Inflammatory macrophage (primary cell): ENCODE data around the gene LIG3.
"Not testable (repeated sequence)": the region's sequence is repeated elsewhere in the genome, so short reads cannot be mapped to it uniquely, and the experiment has no call there.

Experiments used
- DNase-seq, 2 donors: peaks; one replicate each; pipeline ENCODE4 v3.0.0-alpha.2; 2020 to 2022

The LIG3 gene

DNA sequence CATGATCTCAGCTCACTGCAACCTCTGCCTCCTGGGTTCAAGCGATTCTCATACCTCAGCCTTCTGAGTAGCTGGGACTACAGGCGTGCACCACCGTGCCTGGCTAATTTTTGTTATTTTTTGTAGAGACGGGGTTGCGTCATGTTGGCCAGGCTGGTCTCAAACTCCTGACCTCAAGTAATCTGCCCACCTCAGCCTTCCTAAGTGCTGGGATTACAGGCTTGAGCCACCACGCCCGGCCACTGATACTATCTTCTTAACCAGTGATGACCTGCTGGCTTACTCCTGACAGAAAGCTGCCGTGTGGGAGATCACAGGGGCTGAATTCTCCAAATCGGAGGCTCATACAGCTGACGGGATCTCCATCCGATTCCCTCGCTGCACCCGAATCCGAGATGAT, 20.7 kb downstream of the LIG3 start:
- DNase-seq, result not testable (repeated sequence)

DNA sequence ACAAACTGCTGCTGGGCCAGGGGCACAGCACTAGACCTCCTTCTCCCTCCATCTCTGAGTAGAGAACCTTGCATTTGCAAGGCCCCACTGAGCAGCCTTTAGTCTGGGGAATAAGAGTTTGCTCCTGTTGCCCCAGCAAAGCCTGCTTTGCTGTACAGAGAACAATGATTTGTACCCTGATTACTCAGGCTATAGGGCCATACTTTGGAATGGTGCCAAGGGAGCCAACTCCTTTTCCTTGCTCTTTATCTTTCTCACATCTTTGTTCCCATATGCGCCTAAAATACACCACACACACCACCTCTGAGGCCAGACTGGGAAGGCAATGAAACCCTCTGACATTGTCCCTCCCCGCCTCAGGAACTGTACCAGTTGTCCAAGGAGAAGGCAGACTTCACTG, 21.2 kb downstream of the LIG3 start:
- DNase-seq, result no peak

DNA sequence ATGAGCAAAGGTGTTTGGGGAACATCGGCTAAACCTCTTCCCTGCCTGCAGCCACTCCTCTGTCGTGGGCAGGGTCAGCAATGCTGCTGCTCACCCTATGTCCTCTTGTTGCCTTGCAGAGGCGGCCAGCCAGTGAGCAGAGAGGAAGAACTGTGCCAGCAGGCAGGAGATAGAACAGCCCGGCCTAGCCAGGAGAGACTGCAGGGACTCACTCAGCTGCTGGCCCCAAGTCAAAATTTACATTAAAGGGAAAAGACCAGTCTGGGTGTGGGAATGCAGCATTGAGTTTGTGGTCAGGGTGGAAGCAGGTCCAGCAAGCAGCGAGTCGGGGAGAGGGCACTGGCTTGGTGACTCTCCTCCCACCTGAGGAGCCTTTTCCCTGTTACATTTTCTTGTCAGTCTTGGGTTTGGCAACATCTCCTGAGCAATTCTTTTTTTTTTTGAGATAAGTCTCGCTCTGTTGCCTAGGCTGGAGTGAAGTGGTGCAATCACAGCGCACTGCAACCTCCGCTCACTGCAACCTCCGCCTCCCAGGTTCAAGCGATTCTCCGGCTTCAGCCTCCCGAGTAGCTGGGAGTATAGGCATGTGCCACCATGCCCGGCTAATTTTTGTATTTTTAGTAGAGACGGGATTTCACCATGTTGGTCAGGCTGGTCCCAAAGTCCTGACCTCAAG, 22.7 kb downstream of the LIG3 start:
- DNase-seq, result no peak

DNA sequence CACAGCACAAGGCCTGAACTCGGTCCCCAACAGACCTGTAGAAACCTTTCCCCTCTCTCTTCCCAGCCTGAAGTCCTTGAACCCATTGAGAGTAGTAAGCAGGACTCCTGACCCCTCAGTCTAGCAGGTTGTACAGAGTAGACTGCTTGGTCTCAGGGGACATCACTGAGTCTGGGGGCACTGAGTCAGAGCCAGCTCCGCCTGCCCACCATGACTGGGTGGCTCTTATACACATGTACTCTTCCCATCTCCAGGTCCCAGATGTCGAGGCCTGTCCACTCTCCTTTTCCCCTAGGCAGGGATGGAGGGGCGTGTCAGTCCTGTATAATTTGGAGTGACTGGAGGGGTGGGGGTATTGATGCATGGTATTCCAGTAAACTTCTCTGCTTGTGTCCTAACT, 23.5 kb downstream of the LIG3 start:
- no peak for DNase-seq

DNA sequence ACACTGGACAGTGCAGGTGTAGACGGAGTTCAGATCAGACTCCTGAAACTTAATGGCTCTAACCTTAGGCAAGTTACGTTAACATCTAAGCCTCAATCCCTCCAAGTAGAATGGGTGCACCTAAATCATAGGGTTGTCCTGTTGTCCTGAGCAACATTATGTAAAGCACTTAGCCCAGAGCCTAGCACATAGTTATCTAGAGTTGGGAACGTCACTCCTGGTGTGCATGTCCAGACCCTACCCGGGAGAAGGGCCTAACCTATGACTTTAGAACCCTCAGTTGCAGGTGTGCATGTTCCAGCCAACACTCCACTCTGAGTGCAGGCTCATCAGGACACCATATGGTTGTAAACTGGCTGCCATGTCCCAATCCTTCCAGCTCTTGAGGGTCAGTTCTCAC, 26.0 kb downstream of the LIG3 start:
- no peak for DNase-seq

DNA sequence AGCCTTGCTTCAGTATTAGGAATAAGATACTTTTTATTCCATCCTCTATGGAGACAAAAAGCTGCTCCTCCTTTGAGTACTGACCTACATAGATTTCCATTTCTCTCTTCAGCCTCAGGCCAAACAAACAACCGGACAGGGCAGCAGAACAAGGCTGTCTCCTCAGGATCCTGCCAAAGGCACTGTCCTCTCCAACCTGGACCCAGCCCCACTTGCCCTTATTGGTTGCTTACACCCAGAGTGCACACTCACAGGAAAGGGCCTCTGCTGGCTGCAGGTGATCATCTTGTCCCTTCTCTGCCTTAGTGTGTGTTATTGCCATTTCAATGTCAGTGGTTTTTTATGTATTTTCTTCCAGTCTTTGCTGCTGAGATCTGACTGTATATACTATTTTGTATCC, 26.6 kb downstream of the LIG3 start:
- no peak for DNase-seq

DNA sequence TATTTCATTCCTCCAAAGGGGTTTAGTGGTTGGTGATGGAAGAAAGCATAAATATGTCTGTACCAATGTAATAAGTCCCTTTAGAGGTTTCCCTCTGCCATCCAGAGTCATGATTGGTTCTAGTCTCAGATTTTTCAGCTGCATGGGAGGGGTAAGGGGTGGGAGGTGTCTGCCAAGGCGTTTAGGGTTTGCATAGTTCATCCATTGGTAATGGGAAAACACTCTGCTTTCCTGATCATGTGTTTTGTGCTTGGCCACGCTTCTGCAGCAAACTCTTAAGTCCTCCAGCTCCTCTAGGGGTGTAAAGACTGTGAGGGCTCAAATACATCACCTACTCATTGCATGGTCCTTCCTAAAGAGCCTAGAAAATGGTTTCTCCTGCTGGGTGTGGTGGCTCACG, 29.8 kb downstream of the LIG3 start:
- no peak for DNase-seq

DNA sequence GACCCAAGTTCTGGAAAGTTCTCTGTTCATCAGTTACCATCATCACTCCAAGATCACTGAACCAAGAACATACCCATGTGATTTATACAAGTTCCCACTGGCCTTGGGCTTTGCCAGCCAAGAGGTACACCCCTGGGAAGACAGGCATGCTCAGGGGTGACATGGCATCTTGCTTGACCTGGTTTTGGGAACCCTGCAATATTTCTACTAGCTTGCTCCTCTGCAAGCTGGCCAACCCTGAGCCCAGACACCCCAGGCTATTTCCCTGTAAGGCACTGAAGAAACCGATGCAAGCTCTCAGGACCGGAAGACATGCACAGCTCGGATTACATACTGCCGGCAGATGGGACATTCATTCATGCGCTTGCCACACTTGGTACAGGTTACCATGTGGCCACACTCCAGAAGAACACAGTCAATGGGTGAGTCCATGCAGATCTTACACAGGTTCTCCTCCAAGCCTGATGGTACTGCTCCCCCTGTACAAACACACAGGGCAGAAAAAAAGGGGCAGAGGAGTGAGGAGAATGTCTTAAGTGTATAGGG, 31.4 kb downstream of the LIG3 start:
- DNase-seq, result no peak

DNA sequence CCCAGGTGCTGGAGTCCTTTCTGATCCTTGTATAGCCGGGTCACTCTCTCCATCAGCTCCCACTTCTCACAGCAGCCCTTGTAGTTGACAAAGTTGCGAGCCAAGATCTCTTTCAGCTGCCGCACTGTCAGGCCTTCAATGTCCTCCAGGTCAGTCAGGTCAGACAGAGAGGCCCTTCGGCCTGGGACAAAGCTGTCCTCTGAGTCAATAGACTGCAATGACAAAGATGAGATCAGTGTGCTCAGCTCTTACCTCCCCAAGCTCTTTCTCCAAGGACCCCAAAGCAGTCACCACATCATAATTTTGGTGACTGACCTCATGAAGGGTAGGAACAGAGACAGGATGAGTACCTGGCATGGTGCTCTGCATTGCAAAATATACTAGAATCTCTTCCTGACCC, 36.1 kb downstream of the LIG3 start:
- DNase-seq, result no peak

DNA sequence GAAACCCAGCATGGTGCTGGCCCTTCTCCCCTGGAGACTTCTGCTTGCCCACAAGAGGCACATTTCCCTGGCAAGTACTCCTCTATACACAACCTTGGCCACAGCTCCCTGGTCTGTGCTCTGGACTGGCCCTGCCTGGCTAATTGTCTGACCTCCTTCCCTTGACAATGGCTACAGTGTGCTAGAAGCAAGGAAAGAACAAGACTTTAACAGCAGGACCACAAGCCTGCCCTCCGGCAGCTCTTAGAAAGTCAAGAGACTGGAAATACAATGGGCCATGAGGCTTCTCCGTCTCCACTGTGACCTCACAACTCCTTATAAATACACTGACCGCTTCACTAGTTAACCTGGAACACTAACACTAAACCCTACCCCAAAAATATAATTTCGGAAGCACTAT, 36.7 kb downstream of the LIG3 start:
- DNase-seq, result no peak

DNA sequence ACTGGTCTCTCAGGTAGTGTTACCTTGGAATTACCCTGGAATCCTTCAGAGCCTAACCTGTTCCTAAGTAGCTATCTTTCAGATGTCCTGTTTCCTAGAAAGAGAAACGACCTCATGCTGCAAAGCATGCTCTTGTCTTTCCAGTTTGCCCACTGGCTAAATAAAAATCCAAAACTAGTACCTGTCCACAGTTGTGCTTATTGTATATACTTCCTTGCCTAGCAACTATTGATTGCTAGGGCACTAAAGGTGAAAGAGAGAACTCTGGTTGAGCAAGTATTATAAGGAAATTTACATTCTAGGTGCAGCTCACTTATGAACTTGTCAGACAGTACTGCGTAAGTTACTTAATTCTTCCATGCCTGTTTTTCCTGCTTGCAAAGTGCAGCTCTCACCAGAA, 38.5 kb downstream of the LIG3 start:
- DNase-seq, result no peak

DNA sequence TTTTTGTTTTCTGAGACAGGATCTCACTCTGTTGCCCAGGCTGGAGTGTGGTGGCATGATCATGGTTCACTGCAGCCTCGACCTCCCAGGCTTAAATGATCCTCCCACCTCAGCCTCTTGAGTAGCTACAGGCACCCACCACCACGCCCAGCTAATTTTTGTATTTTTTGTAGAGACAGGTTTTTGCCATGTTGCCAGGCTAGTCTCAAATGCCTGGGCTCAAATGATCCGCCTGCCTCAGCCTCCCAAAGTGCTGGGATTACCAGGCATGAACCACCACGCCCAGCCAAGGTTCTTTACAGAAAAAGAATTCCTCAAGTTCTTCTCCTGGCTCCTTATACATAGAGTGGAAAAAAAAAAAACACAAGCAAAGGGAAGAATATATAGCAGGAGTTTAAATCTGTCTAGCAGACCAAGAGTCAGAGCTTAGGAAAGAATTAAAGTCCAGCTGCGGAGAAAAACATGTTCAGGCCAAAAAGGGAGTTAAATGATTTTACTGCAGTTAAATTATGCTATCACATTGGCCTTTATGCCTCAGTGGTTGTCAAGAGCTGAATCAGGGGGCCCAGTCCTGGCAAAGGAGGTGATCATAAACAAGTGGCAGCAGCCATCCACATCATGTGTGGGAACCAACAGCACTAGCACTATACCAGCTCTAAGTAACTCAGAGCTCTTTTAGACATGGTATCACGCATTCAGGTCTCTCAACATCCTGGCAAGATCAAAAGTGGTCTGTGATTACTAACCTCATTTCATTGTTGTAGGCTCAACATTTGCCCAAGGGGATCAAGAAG, 39.3 kb downstream of the LIG3 start:
- DNase-seq, result no peak

DNA sequence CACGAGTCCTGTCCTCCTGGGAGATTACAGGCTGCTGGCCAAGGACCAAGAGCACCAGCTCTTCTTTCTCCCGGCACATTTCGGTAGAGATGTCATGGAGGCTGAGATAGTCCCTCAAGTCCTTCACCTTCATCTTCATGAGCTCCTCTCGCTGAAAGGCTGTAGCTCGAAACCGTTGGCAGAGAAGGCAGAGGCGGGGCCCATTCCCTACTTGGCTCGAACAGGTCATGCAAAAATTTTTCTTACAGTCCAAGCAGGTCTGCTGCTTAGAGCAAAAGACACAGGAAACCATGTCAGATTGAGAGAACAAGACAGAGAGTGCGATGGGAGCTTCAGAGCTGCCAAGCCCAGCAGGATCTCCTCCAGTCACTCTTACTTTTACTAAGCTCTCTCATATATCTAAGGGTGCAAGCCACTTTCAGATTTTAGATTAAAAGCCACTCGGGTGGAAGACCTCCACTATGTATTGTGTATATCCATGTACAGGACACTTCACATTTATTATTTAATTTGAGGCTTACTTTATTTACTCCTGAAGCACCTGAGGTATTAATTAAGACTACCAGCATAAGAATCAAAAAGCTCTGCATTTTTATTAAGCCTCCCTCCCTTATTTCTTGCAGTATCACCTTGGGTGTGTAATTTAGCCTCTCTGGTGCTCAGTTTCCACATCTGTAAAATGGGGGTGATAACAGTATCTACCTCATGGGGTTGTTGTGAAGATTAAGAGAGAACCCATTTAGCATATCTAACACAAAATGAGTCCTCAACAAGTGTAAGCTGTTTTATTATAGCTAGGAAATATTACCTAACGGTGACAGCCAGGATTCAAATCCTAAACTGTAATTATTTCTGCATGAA, 41.4 kb downstream of the LIG3 start:
- DNase-seq, result no peak

DNA sequence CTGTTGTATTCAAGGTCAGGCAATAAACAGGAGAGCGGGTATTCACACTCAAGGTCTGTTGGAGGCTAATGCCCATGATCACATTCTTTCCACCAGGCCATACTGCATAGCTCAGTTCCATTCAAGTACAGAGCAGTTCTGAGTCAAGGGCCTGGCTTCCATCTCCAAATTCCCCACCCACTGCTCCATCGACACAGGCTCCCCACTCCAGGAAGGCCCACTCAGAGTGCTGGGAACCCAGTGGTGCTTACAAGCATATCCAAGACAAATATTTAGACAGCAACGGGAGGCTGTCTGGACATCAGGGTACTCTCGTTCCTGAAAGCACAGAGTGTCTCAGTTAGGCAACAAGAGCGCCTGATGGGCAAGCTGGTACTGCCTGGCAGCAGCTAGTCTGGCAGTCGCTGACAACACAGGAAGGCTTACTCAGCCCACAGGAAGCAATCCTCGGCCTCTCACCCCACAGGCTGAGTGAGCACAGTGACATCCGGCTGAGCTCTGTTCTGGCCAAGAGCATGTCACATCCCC, 42.3 kb downstream of the LIG3 start:
- DNase-seq, result peak; percentile 81 to 86

DNA sequence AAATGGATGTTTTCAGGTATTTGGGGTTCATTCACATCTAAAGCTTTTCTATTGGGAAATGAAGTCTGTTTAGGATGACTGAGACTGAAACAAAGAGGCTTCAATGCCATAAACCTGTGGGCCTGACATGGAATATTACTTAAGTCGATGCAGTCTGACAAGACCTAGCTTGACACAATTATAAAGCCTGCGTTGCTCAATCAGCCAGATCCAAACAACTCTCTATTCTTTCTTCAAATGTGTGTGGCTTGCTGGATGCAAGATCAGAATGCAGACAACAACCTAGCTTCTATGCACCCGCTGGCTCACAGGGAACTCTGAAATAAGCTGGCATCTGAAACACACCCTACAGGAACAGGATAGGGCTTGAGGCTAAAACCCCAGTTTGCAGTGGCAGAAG, 43.2 kb downstream of the LIG3 start:
- no peak for DNase-seq

DNA sequence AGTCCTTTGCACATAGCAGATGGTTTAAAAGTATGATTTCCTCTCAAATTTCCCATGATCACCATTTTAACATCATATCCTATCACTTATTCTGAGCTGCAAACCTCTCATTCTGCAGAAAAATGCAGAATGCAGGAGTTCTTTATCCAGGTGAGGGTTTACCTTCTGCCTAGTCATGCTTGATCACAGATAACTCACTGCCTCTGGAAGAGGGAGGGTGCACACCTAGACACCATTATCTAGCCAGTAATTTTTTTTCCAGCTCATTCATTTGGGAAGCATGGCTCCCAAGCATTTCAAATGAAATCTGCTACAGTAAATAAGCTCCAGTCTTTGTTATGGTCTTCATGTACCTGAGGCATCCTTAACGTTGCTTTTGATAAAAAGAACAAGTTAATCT, 45.2 kb downstream of the LIG3 start:
- DNase-seq, result no peak

DNA sequence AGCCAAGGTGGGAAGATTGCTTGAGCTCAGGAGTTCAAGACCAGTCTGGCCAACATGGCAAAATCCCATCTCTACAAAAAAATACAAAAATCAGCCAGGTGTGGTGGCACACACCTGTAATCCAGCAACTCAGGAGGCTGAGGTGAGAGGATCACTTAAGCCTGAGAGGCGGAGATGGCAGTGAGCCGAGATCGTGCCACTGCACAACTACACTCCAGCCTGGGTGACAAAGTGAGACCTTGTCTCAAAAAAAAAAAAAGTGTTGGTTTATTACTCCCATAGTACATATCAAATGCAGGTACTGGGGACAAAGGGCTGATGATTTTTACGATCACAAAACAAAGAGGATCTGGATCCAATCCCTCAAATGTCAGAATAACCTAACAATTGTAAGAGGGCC, 47.8 kb downstream of the LIG3 start:
- DNase-seq, result not testable (repeated sequence)

DNA sequence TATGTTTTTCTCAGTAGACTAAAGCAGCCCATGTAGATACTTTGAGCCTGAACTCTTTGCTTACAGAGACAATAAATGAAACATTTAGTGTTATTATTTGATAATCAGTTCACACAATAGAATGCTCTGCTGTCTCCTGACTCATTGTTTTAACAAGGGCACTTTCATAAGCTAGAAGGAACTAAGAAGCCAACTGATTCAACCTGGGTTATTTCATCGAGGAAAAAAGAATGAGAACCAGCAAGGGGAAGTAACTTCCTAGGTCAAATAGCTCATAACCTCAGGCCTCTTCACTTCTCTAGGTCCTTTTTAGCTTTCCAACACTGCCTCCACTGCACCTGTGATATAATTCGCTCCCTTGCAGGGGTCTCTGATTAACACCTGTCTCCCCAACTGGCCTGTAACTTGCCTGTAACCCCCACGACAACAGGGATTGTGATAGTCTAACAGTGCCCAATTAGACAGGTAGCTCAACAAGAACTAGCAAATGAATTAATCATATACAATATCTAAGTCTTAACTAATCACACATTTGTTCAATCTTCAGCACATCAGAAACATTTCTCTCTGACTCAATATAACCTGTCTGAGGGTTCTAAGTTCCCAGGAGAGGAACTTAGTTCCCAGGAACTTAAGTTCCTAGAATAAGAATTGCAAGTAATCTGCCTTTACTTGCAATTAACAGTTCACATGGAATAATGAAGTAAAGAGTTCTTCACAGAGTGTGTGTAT, 48.4 kb downstream of the LIG3 start:
- peak; percentile 37 to 66 for DNase-seq

DNA sequence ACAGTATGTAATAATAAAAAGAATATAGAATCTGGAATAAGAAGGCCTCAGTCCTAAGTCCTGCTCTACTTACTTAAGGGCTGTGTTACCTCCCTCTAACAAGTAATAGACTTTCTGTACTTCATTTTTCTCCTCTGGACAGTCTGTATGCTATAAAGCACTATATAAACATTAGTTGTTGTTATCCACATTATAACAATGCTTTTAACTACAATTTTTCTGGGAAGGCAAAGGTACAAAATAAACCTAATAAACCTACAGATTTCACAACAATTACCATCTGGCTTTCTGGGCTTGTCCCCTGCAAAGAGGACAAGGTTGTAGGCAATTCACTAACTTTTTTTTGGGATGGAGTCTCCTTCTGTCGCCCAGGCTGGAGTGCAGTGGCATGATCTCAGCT, 50.5 kb downstream of the LIG3 start:
- no peak for DNase-seq

DNA sequence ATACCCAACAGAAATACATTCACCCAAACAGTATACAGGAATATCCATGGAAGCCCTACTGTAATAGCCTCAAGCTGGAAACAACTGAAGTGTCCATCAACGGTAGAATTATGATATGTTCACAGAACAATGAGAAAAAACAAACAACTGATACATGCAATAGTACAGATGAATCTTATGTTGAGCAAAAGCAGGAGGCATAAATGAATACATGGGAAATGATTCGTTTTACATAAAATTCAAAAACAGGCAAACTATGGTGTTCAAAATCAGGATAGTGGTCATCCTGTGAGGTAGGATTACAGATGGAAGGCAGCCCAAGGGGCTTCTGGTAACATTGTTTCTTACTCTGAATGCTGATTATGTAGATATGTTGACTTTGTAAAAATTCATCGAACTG, 58.1 kb downstream of the LIG3 start:
- DNase-seq, result no peak

DNA sequence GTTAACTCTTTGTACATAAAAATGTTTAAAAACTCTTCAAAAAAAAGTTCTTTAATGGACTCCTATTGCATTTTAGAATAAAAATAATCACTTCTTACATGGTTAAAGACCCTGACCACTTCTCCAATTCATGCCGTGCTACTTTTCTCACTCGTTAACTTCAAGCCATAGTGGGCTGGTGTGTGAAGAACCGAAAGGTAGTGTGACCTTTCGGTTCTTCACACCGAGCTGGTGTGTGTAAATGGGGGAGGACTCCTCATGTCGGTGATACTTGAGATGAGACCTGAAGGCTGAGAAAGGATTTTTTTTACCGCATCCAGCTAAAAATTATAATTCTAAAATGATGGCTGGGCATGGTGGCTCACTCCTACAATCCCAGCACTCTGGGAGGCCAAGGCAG, 61.1 kb downstream of the LIG3 start:
- DNase-seq, result no peak

DNA sequence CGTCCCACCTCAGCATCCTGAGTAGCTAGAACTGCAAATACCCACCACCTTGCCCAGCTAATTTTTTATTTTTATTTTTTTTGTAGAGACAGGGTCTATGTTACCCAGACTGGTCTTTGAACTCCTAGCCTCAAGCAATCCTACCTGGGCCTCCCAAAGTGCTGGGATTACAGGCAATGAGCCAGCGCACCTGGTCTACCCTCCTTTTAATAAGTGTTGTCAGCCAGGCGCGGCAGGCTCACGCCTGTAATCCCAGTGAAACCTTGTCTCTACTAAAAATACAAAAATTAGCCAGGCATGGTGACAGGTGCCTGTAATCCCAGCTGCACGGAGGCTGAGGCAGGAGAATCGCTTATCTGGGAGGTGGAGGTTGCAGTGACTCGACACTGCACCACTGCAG, 63.9 kb downstream of the LIG3 start:
- DNase-seq, result no peak
